ENCODE results near the gene CD52.
"Not testable (repeated sequence)": the region's sequence is repeated elsewhere in the genome, so short reads cannot be mapped to it uniquely, and the experiment has no call there.

CD52 gene

DNA sequence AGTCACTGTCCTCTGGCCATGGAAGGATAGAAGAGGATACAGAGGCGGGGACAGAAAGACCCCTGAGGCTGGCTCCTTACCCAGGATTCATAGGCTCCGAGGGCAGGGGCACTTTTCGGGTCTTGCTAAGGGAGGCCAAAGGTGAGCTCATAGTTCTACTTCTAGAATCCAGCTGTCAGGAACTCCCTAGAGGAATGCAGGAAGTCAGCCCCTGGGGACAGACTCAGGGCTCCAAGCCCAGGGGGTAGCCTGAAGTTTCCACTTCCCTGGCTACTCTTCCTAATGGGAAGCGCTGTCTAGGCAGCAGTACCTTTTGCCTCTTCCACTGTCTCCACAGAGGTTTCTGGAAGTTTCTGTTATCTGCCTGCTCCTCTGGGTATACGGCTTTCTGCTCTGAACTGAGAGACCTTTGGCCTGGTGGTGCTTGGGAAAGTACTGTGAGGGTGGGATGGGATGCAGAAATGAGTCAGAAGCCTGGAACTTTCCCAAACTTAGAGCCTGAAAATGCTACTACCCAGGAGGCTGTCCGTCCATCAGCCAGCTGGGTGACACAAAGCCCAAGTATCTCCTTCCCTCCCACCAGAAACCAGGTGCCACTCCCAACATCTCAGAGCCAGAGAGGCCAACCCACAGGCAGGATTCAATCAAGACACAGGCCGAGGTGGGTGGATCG is 14.9 kb upstream of the CD52 start:
- no peak for DNase-seq

DNA sequence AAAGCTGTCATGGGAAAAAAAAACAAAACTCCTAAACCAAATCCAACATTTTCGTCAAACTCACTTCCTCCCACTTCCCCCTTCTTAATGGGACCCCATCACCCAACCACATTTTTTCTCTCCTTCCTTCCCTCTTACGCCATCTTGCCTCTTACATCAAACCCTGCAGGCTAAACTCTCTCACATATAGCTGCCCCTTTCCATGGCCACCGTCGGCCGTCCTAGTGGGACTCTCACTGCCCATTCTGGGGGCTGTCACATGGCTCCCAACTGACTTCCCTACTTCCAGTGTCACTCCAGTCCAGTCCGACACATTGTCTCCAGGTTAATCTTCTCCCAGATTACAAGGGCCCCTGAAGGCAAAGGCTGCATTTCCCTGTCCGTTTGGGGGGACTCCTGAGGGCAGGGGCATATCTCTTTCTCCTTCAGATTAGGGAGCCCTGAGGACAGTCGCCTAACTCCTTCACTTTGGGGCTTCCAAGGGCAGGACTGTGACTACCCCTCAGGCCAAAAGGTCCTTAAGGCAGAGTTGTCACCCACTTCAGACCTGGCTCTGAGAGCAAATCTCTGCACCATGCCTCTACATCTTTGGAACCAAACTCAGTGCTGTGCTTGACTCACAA is 12.0 kb upstream of the CD52 start:
- no peak for DNase-seq

DNA sequence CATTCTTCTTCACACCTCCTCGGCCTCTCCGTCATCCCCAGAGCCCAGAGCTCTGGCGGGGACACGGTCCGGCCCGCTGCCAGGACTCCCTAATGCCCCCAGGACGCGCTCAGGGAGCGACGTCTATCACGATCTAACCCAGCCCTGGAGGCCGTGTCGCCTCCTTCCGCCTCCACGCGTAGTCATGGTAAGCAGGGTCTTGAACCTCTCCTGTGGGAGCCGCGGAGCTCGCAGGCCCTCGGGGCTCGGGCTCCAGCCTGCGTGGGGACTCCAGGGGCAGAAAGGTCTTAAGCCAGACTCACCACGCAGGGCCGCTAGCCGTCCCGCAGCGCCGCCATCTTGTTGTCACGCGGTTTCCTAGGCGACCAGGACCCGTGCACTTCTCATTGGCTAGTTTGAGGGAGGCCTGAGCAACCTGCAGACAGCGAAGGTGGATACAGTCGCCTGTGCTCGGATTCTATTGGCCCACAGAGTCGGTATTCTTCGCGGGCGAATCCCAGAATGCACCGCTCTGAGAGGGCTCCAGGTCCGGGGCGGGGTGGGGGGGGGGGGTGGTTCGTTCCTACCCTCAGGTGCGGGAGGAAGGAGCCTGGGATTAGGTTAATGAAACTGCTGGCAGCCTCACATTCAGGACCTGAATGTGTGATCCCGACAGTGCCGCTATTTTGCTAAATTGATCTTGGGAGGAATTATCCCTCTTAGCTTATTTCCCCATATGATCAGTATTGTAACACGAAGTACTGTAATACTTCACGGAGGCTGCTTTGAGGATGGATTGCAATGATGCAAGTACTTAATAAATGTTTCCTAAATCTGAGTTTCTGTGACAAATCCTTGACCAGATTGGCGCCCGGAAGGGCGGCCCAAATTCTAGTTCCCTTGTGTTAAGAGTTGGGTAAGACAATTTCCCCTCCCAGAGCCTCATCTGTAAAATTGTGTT is 11.2 kb upstream of the CD52 start, which contains the start of gene UBXN11:
Gene UBXN11 (minus strand): TSS at position 347 of the 940 bp plus-strand sequence. CDS start 3,753 bp downstream, outside the sequence.
- peak; percentile 97 for DNase-seq

DNA sequence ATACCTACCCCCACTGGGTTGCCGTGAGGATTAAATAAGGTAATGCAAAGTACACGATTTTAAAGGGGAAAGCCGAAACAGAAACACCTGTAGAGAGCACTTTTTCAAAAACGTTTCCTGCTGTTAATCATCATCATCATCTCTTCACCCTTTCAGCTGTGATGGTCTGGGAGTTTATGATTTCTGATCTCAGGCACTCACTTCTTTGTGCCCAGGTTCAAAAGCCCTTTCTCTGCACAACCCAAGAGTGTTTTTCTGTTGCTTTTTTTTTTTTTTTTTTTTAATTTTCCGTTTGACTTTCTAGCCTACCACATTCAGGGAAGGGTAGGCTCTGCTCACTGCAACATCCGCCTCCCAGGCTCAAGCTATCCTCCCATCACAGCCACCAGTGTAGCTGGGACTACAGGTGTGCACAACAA is 10.4 kb upstream of the CD52 start:
- no peak for DNase-seq

DNA sequence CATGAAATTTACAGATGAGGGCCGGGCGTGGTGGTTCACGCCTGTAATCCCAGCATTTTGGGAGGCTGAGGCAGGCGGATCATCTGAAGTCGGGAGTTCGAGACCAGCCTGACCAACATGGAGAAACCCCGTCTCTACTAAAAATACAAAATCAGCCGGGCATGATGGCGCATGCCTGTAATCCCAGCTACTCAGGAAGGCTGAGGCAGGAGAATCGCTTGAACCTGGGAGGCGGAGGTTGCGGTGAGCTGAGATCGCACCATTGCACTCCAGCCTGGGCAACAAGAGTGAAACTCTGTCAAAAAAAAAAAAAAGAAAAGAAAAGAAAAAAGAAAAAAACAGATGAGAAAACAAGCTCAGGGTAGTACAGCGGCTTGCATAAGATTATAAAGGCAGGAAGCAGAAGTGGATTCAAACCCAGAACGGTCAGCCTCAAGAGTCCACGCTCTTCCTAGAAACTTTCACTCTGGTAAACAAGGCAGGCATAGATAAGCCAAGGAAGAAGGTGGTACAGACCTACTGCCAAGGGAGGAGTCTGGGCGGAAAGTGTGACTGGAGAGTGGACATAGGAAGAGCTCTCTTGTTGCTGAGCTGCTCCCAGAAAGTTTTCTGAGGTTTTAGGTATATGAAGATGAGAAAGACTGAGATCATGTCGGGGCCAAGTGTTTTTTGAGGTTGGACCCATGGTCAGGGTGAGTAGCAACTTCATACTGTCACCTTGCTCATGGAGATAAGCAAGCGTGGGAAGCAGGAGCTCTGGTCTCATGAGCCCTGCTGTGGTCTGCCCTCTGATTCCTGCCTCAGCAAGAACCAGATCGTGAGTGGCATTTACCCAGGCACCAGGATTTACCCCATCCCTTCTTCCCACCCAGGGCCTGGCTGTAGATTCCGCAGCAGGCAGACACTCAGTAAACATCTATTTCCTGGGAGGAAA is 9.5 kb upstream of the CD52 start:
- DNase-seq = not testable (repeated sequence)

DNA sequence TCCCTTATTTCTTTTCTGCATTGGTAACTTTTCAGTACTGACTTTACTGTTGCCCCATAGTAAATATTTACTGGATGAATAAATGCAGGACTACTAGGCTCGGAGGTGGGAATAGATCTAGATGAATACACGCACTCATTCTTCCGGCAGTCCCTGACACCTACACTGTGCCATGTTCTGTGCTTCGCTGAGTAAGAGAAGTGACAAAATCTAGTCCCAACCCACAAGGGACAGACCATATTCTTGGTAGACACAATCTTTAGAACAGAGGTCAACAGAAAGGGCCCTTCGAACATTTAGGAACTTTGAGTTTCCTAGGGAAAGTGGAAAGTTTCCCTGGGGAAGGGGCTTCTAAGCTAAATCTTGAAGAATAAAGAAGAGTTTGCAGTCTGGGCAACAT is 3.3 kb upstream of the CD52 start:
- no peak for DNase-seq

DNA sequence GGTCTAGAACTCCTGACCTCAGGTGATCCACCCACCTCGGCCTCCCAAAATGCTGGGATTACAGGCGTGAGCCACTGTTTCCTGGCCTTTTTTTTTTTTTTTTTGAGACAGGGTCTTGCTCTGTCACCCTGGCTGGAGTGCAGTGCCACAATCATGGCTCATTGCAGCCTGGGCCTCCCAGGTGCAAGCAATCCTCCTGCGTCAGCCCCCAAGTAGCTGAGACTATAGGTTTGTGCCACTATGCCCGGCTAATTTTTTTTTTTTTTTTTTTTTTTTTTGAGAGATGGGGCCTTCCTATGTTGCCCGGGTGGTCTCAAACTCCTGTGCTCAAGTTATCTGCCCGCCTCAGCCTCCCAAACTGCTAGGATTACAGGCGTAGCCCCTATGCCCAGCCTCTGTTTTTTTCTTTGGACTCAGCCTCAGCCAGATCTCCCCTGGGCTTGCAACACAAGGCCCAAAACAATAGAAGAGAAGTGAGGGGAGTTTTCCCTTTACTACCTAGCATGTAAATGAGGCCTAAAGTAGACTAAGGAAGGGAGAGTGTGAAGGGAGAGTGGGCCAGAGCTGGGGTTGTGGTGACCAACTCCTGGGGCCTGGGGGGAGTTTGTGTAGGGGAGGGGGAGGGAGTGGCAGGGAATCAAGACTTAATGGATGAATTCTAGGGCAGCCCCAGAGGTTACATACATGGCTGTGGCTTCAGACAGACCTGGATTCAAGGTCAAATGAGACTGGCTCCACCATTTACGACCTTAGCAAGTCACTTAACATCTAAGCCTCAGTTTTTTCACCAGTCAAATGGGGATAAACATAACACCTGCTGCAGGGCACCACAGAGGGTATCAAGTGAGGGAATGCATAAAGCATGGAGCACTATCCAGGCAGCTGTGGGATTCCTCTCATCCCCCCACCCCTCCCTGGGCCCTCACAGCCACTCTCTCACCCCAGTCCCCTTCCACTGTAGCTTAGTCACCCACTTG is 1.6 kb upstream of the CD52 start:
- DNase-seq = no peak

DNA sequence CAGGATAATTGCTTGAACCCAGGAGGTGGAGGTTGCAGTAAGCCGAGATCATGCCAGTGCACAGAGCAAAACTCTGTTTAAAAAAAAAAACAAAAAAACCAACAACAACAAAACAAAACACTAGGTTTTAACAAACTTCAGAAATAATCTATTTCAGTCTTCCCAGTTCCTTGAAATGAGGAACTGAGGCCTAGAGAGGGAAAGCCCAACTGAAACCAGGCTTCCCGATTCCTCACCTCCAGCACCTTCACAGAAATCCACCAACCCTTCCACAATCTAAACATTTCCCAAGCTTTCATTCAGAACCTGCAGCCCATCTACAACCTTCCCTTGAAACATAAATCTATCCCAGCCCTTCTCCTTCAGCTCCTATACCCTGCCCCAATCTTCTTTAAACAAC is 612 bp upstream of the CD52 start:
- no peak for DNase-seq

DNA sequence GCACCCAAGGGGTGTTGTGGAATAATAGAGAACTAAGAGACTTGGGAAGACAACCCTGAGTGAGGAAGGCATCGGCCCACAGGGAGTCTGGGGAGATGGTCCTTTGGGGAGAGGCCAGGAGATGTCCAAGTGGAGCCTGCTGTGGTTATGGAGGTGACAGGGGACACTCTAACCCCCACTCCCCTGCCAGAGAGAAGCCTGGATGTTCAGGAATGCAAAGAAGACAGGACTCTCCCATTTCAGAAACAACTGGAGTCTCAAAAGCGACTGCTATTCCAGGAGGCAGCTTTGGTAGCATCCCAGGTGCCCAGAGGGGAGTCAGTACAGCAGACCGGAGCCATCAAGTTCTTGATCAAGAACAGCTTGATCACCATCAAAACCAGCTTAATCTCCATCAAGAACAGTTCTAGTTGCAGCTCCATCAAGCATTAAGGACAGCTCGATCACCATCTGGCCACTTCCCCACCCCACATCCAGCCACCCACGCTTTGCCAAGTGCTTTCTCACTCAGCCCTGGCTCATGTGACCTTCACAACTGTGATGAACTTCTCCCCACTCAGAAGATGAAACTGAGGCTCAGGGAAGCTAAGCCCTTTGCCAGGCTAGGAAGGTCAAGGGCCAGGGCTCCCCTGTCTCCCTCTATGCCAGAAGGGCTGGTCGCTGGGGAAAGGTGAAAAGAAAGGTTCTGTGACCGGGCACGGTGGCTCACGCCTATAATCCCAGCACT is 743 bp downstream of the CD52 start:
- no peak for DNase-seq

DNA sequence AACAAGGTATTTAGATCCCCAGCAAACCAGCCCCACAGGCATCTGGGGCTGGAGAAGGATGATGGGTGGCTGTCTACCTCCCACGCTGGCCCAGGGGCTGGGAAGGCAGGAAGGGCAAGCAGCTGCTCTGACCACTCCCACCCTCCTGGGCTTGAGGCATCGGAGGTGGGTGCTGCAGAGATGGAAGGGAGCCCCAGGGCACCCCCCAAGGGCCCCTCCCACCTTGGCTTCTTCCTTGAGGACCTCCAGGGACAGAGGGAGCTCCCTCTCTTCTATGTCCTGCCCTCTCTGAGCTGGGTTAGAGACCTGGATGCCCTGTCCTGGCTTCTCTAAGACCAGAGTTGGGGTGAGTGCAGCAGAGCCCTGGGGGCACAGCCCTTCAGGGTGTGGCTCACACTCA is 3.1 kb downstream of the CD52 start:
- no peak for DNase-seq

DNA sequence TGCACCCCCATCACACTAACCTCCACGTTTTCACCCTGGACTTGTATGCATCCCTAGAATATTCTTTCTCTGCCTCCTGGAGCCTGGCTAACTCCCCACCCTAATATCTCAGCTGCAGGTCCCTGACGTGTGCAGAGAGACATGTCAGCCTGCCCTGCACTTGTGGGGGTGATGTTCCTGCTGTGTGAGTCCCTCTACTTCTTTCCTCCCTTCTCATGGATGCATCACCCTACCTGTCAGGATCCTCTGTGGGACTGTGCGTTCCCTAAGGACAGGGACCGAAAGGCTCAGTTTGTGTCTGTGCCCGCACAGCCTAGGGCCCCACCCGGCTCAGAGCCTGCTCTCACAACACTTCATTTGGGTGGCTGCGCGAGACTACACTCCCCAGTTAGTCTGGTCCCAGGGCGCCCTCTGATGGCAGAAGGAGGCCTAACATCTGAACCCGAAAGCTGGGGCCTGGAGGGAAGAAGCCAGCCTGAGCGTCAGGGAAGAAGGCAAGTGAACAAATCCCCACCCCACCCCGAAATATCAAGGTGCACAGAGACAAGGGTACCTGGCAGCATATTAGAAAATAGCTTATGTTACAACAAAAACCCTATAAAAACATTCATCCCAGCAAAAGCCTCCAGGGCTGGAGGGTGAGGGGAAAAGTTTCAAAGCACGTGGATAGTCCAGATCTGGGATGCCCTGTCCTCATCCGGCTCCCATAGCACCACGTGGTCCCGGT is 3.7 kb downstream of the CD52 start:
- peak; percentile 83 for DNase-seq

DNA sequence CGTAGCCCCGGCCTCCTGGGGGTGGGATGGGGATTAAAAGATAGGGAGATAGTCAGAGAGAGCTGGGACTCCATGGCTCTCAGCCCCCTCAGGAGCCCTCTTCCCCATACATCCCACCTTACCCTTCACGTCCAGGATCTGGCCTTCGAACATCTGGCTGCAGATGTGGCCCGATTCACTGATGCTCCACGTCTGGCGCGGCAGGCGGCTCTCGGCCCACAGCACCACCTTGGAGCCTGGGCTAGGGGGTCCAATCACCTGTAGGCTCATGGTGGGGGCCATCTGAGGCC is 4.2 kb downstream of the CD52 start:
- no peak for DNase-seq

DNA sequence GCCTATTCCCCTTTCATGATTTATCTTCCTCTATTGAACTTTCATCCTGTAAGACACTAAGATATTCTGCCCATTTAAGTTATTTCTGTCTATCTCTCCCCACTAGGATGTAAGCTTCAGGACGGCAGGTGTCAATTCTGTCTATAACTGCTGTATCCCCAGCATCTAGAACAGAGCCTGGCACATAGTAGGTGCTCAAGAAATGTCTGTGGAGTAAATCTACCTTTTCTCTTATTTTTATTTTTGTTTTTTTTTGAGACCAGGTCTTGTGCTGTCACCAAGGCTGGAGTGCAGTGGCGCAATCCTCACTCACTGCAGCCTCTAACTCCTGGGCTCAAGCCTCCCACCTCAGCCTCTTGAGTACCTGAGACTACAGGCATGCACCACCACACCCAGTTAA is 5.6 kb downstream of the CD52 start:
- no peak for DNase-seq

DNA sequence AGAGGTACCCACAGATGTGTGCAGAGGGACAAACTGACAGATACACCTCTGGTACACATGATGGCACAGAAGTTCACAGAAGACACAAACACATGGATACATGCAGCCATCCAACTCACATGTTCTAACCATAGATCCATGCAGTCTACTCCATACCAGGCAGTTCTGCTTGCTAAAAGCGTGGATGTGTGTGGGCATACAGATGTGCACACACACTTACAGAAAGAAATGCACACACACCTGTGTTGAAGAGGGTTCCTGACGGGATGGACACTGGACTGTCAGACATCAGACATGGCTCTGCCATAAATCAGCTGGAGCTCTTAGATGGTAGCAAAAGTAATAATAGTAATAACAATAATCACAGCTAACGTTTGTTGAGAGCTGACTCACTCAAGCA is 6.8 kb downstream of the CD52 start:
- no peak for DNase-seq

DNA sequence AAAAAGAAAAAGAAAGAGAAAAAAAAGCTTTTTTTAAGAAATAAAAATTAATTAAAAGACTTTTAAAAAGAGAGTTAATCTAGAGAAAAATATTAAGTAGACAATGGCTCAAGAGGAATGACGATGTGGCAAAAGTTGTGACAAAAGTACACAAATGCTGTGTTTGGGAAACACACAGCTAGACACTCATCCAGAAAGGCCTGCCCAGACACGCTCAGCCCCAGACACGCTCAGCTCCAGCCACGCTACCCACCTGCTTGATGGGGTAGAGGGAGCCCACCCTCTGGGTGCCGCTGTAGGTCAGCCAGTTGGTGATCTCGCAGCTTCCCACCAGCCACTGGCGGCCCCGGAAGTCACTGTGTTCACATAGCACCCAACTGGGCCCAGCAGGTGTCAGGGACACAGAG is 10.2 kb downstream of the CD52 start:
- peak; percentile 32 for DNase-seq

DNA sequence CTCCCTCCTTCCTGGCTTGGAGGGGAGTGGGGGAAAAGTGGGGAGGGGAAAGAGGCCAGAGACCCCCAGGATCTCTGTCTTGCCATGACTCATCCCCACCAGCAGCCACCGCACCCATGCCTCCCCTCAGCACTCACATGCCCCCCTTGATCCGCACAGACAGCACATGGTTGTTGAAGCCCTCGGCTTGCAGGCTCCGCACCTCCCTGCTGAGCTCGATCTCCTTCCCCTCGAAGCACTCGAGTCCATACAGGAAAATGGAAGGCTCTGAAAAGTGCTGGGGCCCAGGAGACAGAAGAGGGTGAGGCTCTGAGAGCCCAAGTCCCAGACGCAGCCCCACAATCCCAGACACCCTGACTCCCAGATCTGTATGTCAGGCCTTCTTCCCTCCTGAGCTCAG is 10.8 kb downstream of the CD52 start:
- DNase-seq = no peak

DNA sequence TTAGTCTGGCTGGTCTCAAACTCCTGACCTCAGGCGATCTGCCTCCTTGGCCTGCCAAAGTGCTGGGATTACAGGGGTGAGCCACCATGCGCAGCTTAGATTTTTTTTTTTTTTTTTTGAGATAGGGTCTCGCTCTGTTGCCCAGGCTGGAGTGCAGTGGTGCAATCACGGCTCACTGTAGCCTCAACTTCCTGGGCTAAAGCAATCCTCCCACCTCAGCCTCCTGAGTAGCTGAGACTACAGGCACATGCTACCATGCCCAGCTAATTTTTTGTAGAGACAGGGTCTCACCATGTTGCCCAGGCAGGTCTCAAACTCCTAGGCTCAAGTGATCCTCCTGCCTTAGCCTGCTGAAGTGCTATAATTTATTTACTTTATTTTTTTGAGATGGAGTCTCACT is 11.6 kb downstream of the CD52 start:
- not testable (repeated sequence) for DNase-seq

DNA sequence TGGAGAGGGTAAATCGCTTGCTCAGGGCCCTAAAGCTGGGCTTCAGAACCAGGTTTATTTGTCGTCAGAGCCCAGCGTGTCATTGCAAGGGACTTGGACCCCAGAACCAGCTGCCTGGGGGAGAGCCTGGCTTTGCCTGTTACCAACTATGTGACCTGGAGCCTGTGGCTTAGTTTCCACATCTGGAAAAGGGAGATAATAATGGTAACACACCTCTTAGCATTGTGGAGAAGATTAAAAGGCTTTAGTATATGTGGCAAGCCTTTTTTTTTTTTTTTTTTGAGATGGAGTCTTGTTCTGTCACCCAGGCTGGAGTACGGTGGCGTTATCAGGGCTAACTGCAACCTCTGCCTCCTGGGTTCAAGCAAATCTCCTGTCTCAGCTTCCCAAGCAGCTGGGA is 12.5 kb downstream of the CD52 start:
- DNase-seq = no peak

DNA sequence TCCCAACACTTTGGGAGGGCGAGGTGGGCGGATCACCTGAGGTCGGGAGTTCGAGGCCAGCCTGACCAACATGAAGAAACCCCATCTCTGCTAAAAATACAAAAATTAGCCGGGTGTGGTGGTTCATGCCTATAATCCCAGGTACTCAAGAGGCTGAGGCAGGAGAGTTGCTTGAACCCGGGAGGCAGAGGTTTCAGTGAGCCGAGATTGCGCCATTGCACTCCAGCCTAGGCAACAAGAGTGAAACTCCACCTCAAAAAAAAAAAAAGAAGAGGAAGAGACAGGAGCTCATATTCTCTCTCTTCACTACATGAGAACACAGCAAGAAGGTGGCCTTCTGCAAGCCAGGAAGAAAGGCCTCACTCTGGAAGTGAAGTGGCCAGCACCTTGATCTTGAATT is 15.6 kb downstream of the CD52 start:
- DNase-seq = not testable (repeated sequence)

All from NCI-H2107 (cell line).